DLD1 (cell line): ENCODE results near the gene ERBB4.
"Not testable (repeated sequence)": the region's sequence is repeated elsewhere in the genome, so short reads cannot be mapped to it uniquely, and the experiment has no call there.

Experiments used
- in situ Hi-C: cut with HindIII; loops from 2 replicates; pipeline ENCODE4 v1.10.0; 2017; ENCODE audit warnings: low sequenced_read_pairs

ERBB4 gene

DNA sequence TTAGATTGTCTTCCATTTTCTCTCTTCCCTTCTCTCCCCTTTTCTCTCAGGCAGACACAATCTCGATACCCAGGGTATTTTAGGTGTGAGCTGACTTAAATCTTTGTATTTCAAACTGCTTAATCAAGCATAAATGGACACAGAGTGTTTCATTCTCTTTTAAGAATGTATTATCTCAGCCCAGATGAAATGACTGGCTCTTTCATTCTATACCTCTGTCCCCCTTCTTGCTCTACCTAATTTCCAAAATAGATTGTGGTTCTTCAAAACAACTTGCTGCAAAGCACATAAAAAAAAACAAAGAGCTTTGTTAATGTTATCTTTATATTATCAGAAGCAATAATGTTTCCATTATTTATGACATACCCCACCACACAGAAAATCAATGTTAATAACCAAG, 514.6 kb downstream of the ERBB4 start:
- in situ Hi-C loops = no loop called here

DNA sequence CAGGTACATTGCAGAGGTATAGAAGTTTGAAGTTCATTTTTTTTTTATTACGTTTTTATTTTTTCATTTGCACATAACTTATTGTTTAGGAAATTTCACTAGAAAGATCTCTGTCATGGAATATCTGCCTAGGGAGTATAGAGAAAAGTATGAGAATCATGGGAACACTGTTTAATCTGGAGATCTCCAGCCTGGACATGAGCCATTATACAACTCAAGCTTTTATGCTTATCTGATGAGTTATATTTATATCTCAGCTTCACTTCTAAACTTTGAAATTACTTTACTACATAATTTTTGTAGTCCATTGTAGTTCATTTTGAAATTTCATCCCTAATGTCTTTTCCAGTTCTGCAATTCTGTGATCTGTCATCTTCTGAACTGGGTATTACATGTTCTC, 515.6 kb downstream of the ERBB4 start:
- in situ Hi-C loops = no loop called here

DNA sequence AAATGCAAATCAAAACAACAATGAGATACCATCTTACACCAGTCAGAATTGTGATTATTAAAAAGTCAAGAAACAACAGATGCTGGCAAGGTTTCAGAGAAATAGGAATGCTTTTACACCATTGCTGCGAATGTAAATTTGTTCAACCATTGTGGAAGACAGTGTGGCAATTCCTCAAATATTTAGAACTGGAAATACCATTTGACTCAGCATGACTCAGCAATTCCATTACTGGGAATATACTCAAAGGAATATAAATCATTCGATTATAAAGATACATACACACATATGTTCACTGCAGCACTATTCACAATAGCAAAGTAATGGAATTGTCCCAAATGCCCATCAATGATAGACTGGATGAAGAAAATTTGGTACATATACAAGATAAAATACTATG, 516.7 kb downstream of the ERBB4 start:
- in situ Hi-C loops = no loop called here

DNA sequence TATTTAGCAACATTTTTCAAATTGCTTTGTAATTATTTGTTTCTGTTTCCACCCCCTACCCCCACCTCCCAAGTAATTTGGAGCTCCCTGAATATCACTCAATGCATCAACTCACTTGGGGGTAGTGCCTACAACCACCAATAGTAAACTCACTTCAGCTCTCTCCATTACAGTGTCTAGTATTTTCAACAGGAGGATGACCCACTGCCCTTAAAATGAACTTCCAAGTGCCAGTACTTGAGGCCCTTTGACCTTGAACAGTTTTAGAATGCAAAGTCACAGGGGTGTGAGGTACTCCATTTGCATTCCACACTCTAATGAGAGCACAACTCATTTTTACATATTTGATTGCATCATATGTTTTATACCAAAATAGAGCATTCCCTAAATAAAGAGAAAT, 523.0 kb downstream of the ERBB4 start:
- in situ Hi-C loops = no loop called here

DNA sequence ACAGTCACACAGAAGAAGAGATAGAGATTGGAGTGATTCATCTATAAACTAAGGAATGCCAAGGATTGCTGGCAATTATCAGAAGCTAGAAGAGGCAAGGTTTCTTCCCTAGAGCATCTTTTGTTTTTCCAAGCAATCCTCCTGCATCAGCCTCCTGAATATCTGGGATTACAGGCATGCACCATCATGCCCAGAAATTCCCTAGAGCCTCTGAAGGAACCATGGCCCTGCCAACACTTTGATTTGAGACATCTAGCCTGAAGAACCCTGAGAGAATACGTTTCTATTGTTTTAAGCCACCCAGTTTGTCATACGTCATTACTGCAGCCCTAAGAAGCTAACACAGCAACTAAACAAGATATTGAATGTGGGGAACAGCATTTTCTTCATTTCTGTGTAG, 525.0 kb downstream of the ERBB4 start:
- in situ Hi-C loops = no loop called here

DNA sequence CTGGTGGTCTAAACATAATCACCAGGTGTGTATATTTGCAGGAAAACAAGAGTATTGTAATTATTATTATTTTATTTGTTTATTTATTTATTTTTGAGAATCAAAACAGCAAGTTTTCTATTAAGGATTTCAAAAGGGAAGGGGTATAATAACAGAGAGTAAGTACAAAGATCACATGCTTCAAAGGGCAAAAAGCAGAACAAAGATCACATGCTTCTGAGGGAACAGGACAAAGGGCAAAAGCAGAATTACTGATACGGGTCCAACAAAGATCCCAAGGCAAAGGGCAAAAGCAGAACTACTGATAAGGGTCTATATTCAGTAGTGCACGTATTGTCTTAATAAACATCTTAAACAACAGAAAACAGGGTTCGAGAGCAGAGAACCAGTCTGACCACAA, 528.3 kb downstream of the ERBB4 start:
- in situ Hi-C loops = not testable (repeated sequence)

DNA sequence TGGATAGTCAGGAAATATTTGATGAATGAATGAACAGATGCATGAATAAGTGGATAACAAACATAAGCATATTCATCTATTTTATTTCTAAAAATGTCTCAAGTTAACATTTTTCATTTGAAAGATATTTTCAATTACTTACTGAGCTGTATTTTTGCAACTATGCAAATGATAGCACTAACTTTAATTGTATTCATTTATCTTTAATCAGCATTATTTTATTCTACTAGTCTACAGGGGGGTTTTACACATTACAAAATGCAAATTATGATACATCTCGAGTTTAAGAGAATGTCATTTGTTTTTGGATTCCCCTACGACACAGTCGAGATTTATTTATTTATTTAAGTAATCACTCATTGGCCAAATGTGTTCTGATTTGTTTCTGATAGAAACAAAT, 530.6 kb downstream of the ERBB4 start:
- in situ Hi-C loops = no loop called here

DNA sequence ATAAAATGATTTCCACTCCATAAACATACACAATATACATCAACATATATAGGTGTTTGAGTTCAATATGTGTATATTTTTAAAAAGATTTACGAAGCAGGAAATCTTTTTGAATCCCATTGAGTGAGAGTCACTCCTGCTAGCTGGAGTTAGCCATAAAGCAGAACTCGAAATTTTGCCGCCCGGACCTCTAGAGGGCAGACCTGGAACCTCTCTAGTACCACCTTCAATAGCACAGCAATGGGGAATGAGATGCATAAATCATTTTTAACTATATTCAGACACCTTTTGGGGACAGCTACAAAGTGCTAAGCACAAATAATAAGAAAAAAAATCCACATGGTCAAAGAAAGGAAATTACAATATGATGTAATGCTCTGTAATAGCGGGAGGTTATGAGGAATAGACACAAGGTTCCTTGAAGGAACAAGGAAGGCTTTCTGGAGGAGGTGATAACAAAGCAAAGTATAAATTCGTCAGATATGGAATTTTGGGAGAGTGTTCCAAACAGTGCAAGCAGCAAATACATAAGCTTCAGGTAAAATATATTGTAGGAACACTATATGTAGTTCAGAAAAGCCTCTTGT, 533.4 kb downstream of the ERBB4 start:
- in situ Hi-C loops = no loop called here

DNA sequence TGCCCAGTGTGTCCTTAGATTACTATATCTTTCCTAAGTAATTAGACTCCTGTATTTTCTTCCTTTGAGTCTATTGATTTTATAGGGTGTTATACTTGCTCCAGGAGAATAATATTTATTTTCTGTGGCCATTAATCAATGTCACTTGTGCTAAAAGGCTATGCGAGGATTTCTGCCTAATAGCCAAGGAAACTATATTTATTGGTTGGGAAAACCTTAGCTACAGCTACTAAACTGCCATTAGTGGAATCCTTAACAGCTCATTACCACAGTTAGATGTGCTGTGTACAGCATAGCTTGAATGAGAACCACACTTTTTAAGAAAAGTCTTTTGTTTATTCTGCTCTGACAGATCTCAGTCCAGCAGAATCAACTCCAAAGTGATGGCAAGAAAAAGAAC, 537.3 kb downstream of the ERBB4 start:
- in situ Hi-C loops = no loop called here

DNA sequence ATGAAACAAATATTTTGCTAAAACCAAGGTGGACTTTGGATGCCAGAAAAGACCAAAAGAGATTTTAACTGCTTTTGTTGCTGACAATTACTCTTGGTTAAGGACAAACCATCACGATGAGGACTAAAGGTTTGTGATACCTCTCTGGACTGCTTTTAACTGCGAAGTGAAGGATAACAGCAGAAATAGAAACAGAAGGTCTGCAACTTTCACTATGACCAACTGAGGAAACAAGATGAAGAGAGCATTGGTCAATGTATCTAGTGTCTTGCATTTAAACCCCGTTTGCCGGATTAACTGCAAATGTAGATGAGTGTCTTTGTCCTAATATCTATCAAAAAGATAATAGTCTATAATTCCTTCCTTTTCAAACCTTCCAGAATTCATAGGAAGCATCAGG, 541.7 kb downstream of the ERBB4 start:
- in situ Hi-C loops = no loop called here

DNA sequence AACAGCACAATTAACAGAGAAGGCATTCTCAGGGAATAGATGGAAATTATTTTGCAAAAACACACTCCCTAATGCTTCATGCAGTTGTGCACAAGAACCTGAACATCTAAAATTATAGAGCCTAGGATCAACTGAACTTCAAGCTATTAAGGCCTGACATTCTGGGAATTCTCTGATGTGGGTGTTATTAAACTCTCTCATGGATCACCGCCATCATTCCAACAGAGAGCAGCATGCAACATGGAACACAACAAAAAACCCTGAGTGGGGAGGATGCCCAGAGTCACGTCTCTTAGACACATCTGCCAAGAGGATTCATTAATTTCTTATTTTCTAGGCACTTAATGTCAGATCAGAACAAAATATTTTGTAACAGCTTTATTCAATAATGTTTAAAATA, 543.8 kb downstream of the ERBB4 start:
- in situ Hi-C loops = no loop called here

DNA sequence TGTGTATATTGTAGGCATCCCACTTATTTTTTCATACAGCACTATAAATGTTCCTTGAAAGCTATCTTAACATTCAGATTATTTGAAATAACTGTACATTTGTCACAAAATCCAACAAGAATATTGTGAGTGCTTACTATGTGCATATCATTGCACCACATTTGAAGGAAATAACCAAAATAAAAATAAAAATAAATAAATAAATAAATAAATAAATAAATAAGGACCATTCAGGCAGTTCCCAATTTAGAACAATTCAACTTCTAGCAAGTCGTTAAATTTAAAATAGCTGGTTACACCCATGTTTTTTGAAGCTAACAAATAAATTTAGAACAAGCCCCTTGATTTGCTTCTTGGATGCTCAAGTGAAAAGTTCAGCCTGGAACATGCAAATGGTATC, 548.3 kb downstream of the ERBB4 start:
- in situ Hi-C loops = no loop called here

DNA sequence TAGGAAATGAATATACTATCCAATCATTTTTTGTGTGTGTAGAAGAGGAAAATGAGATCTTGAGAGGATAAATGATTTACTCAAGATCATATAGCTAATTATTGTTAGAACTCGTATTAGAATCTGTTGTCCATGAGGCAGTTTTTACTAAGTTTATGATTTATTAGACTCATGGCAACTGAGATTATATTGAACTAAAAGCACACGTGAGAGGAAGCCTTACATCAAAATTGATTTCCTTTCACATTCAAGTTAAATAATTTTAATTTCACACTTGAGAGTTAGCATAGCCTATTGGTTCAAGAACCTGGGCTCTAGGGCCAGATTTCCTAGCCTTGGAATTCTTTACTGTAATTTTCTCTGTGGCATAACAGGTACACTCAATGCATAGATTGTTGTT, 552.3 kb downstream of the ERBB4 start:
- in situ Hi-C loops = no loop called here

DNA sequence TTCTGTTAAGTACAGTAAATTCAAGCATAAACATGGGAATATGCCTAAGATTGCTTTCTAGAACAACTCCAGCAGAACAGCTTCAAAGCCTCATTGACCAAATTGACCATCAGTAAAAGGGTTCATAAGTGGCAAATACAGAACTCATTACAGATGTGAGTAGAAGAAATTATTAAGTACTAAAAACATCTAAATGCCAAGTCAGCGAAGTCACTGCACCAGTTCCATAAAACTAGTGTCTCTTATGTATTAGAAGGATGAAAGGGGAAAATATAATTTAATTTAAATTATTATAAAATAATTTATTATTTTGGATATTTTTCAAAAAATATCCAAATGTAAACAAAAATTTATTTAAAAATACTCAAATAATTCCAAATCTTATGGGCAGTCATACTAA, 553.2 kb downstream of the ERBB4 start:
- in situ Hi-C loops = no loop called here

DNA sequence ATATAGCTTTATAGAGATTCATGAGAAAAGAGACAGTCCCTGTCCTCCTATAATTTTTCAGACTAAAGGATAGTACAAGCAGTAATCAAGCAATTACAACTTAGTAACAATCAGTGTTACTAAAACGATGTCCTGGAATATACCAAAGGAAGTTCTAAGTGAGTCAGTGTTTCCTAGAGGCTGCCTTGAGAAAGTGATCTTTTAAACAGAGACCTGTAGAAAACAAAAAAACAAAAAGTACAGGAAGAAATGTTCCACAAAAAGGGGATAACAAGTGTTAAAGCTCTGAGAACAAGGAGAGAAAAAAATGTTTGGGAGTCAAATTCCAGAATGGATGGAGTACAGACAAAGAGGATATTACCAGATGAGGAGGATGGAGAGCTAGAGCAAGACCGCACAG, 556.4 kb downstream of the ERBB4 start:
- in situ Hi-C loops = no loop called here

DNA sequence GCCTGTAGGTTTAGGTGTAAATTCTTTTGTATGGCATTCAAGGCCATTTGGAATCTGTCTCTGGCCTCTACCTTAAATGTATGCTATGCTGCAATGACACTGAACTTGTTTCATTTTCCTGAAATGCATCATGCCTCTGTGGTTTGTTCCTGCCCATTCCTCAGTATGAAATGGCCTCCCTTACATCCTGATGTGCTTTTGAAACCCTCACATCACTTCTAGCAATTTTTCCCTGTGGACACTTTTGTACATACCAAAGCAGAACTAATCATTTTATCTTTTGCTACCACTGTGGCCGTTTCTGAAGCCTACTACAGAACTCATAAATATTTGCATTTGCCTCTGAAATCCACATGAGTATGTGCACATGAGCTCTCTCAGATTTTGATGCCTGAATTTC, 557.2 kb downstream of the ERBB4 start:
- in situ Hi-C loops = no loop called here

DNA sequence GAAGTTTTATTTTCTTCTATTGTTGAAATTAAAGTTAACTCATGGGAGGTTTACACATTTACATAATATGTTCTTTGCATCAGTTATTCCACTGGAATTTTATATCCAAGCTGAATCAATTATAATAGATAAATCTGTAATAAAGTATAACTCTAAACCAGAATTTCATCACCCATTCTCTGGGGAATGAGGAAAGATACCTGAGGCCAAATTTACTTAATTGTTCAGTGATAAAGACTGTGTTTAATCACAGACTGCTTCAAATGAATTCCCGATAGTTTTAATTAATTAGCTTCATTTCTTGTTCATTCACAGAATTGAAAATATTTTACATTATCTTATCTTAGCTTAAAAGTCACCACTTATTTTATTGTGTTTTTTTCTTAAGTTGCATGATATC, 562.5 kb downstream of the ERBB4 start:
- in situ Hi-C loops = no loop called here

DNA sequence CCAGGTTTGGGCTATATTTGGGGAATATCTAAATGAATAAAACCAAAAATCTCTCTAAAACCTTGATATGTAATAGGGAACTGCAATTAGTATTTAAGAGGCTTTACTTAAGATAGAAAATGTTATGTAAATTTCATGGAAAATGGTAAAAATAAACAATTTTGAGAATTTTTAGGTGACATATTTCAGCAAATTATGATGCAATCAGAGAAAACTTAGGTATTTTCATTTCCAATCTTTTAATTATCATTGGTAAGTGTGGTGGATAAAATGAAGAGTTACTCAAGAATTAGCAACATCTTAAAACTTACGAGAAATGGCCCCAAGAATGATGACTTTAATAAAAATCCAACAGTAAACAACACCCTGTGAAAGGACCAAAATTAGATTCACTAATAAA, 571.4 kb downstream of the ERBB4 start:
- in situ Hi-C loops = no loop called here

DNA sequence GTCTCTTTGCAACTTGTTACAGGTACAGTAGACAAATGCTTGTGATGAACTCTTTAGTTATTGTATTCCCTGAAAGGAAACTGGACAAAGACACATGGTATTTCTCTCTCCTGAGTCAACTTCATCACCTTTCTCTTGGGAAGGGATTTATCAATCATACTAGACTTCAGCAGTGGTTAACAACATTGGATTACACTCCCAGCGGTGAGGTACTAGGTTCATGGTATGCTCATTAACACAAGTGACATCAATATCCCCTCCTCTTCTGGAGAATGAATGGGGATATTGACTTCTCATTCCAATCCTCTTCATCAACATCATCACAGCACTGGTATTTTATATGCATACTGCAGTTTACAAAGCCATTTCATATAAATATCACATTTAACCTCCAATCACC, 574.6 kb downstream of the ERBB4 start:
- in situ Hi-C loops = no loop called here

DNA sequence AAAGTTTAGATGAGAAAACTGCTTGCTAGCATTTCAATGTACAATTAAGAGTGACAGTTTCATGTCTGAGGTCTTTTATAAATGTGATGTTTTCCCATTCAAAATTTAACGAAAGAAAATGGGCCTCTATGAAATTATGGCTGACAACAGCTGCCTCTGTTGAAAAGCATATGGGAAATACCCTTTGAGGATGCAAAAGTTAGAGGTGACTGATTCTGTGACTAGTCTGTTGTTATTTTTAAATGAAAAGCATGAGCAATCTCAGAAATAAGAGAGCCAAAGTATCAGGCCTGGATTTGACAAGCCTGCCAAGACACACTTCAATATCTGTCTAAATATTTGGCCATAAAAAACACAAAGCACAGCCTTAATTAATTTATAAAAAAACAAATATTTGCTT, 580.8 kb downstream of the ERBB4 start:
- in situ Hi-C loops = no loop called here

DNA sequence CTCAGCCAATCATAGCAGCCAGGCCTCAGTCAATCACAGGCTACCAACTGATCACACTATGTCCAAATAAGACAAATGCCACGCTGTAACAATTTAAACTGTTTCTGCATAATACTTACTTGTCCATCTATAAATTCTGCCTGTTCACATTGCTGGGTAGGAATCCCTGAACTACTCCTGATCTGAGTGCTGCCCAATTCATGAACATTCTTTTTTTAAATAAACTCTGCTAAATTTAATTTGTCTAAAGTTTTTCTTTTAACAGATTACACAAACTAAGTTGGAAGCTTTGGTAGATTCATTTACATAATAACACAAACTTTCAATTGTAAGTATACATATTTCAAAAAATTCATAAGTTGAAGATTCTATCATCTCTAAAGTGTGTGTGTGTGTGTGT, 583.0 kb downstream of the ERBB4 start:
- in situ Hi-C loops = no loop called here

DNA sequence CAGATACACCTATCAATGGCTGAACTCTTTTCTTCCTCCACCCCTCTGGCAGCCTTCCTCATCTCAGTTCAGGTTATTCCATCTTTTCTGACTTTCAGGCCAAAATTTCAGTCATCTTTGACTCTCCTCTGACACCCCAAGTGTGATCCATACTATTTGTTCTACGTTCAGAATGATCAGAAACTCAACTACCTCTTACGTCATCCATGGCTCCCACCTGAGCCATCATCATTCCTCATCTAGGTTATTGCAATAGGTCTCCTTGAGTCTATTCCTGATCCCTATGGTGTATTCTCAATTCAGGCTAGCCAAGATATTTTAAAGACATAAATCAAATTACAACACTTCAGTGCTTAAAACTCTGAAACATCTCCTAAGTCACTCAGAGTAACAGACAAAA, 589.7 kb downstream of the ERBB4 start:
- in situ Hi-C loops = no loop called here

DNA sequence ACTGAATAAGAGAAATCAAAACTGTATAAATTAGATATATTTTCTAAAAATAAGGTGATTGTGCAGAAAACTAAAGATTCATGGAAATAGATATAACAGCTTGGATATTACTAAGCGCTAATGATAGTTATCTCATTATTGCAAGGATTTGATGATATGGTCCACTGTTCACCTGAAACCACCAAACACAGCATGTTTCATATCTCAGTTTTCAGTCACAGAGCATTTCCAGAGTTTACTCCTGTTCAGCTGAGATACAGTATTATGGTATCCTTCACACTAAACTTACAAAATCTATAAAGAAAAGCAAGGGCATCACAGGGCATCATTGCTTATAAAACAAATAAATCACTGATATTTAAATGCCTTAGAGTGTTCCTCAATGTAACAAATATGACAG, 591.6 kb downstream of the ERBB4 start:
- in situ Hi-C loops = no loop called here

DNA sequence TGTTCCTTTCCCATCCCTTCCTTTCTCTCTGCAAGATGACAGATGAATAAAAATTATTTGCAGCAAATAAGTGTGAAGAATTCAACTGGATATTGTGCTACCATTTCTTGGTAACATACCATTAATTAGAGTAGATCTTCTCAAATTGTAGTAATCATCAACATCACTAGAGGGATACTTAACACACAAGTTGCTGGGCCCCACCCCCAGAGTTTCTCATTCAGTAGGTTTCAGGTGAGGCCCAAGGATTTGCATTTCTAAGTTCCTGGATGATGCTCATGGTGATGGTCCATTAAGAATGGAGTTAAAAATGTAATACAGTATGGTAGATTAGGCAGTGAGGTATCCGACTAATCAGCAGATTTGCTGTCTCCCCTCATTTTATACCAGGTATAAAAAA, 594.0 kb downstream of the ERBB4 start:
- in situ Hi-C loops = no loop called here
